Measurements from ENCODE around the gene ADCY9.

The ADCY9 gene

DNA sequence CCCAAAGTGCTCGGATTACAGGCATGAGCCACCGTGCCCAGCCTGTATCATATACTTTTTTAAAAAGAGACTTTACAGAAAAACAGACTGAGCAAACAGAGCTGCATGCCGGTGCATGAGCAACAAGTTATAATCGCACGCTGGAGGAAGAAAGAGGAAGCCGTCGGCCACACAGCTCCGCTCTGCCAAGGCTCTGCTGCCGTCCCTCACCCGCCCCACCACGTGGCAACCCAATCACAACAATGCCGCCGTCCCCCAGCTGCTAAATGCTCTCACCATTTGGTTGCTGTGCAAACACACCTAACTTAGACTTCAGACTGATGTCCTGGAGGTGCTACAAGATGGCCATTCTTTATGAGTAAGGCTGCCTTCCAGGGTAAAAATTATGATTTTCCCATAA, 83.5 kb downstream of the ADCY9 start:
- DNase-seq (ENCODE audit: low read depth in 2 of 2), result no peak

GRCh38 chr16:4028144-4028543, 88.1 kb downstream of the ADCY9 start:
- no peak for DNase-seq (ENCODE audit: low read depth in 2 of 2)

DNA sequence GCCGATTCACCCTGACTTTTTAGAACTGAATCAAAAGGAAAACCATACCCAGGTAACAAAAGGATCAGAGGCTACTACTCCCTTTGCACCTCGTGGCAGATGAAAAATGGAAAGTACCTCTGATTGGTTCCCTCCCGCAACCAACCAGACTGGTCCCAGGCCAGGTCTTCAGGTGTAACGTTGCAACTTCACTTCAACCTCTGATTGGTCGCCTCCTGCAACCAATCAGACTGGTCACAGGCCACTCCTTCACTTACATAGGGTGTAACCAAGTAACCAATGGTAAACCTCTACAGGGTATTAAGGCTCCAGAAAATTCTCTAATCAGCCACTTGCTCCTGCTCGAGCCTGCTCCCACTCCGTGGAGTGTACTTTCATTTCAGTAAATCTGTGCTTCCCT, 89.4 kb downstream of the ADCY9 start:
- DNase-seq (ENCODE audit: low read depth in 2 of 2), result no peak

DNA sequence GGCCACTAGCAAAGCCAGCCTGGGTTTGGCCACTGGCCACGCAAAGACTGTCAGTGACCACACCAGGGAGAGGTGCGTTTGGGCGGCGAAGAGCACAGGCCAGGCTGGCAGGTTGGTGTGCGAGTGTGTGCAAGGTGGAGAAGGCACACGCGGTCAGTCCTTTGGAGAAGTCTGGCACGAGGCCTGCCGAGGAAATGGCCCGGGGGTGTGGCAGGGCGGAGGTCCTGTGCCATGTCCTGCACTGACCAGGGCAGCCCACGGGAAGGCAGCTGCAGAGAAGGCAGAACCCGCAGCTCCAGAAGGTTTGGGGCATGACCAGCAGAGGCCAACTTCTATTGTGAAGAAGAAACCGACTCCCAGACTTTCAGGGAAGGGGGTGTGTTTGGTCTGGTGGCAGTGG, 90.8 kb downstream of the ADCY9 start:
- DNase-seq (ENCODE audit: low read depth in 2 of 2), result no peak

DNA sequence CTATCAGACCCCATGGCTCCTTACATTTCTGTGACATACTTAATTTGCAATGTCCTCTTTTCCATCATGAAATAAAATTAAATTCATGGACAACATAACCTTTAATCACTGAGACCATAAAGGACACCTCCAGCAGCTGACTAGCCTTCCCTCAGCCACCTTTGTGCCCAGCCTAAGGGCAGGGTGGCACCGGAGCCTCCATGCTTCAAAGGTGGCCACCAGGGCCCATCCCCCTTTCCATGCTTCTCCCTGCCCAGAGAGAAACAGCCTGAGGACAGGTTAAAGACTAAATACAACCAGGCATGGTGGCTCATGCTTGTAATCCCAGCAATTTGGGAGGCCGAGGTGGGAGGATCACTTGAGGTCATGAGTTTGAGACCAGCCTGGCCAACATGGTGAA, 94.3 kb downstream of the ADCY9 start:
- no peak for DNase-seq (ENCODE audit: low read depth in 2 of 2)

DNA sequence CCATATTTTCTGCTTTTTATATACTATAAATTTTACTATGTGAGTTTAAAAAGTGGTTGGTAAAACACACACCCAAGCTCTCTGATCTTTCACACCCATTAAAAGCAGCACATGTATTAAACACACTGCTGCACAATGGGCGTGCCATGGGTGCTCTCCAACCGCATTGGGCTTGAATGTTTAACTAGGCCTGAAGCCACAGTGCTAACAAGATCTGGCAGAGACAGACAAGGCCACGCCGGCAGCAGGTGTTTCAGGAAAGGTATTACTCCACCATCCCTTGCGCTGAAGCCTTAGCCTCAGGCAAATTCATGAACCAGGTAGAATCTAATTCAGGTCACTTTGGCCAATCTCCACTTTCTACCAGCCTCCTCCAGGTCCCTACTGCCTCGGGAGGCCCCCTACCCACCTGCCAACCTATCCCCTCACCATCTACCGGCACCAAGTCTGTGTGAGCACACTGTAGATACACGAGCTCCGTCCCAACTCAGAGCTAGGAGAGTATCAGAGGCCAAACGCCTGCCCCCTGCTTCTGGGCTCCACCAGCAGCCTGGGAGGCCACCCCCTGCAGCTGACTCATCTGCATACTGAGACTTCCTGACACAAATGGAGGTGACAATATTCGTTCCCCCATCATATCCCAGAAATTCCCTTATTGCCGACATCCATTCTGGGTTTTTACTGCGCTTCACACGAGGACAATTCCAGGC, 95.0 kb downstream of the ADCY9 start:
- DNase-seq (ENCODE audit: low read depth in 2 of 2), result no peak

GRCh38 chr16:4019371-4019791, 96.9 kb downstream of the ADCY9 start:
- no peak for DNase-seq (ENCODE audit: low read depth in 2 of 2)

DNA sequence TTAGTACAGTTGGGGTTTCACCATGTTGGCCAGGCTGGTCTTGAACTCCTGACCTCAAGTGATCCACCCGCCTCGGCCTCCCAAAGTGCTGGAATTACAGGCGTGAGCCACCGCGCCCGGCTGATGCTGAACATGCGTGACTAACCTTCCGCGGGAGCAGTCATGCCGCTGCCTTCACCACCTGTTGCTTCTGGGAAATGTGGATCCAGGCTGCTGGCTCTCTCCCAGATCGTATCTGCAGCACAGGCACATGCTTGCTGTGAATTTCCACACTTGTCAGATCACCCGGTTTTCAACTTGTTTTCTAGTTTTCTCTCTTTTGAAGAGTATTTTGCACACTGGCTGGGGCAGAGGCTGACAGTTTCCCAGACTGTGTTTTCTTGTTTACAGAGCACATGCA, 97.9 kb downstream of the ADCY9 start:
- no peak for DNase-seq (ENCODE audit: low read depth in 2 of 2)

GRCh38 chr16:4017807-4018206, 98.4 kb downstream of the ADCY9 start:
- DNase-seq (ENCODE audit: low read depth in 2 of 2), result no peak

- peak; percentile 51 to 52 for DNase-seq (ENCODE audit: low read depth in 2 of 2)
These were observed 99.6 kb downstream of the ADCY9 start for GRCh38 chr16:4016658-4017057.

DNA sequence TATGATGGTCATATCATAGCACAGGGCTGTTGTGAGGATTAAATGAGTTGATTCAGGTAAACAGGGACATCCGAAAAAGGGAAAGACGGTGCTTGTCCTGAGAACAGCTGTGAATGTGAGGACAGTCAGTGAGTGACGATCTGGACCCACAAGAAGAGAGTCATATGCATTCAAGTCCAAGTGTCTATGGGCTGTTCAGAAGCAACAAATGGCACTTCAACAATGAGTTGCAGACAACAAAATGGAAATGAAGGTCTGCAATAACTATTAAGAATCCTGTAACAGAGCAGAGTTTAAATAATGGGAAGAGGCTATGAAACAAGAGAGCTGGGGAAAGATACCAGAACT, 100.3 kb downstream of the ADCY9 start:
- DNase-seq (ENCODE audit: low read depth in 2 of 2), result no peak

GRCh38 chr16:4015275-4016004, 100.8 kb downstream of the ADCY9 start:
- no peak for DNase-seq (ENCODE audit: low read depth in 2 of 2)

DNA sequence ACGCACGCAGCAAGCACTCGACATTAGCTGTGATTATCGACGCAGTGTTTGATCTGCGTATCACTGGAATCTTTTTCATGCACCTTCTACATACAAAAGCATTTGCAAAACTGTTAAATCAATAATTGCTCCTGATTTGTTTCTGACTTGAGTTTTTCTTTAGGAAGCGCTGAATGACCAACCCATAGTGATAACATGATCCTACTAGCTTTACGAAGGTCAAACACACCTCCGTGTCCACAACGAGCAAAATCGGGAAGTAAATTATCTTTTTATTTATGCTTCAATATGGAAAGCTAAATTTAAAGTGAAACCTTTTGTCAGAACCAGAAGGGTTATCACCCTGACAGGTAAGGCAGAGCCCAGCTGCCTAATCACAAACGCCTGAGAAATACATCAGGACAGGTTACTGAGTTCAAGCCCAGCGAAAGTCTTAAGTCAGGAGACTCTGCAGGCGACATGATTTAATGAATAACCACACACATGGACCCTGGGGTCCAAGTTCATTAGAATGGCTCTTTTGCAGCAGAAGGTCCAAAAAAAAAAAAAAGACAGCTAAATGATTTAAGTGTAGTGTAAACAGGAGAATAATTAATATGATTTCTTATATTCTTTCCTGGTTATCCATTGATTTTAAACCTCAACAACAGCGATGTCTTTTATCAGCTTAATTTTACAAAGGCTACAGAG, 104.2 kb downstream of the ADCY9 start:
- DNase-seq (ENCODE audit: low read depth in 2 of 2), result no peak

DNA sequence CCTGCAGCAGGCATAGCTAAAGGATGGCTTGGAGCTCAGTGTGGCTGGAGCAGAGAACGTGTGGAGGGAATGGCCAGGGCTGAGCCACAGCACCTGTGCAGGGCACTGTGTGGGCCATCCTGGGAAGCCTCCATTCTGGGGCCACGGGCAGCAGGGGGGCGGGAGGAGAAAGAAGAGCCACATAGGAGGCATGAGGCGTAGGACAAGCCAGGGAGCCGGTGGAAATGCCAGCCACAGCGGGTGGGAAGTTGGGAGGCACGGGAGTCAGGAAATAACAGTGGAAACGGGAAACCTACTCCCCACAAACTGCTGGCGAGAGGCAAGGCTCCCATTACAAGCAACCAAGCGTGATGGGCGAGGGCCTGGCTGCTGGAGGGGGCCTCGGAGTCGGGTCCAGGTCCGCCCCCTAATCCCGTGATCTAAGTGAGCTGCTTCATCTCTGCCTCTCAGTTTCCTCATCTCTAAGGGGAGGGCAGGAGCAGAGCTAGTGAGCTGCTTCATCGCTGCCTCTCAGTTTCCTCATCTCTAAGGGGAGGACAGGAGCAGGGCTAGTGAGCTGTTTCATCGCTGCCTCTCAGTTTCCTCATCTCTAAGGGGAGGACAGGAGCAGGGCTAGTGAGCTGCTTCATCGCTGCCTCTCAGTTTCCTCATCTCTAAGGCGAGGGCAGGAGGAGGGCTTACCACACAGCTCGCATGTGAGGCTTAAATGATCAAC, 104.9 kb downstream of the ADCY9 start:
- DNase-seq (ENCODE audit: low read depth in 2 of 2), result no peak

DNA sequence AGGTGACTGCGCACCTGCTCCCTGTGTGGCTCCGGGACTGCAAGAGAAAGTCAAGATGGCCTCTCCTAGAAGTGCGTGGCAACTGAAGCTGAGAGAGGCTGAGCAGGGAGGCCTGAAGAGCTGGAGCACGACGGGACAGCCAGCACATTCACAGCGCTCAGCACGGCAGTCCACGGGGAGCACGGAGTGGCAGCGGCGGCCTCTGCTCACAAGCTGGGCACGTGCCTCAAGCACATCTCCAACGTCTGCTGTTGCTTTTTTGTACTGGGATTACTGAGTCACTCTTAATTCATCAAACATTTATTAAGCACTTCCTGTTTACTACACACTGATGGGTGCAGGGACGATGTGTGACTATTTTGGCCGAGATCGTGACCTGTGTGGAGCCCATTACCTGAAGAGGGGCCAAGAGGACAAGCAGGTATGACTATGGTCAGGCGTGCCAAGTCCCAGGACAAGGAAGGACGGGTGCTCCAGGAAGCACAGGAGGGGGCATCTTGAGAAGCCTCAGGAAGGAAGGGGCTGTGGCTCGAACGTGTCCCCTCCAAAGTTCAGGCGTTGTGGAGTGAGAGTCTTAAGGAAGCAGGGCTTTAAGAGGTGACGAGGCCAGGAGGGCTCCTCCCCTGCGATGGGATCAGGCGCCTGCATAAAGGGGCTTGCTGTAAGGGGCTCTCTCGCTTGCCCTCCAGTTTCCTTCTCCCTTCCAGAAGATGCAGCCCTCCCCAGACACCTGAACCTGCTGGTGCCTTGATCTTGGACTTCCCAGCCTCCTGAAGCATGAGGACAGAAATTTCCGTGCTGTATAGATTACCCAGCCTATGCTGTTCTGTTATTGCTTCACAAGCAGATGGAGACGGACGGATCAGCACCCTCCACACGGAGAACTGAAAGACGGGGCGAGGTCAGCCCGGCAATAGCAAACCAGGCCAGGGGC, 105.8 kb downstream of the ADCY9 start:
- no peak for DNase-seq (ENCODE audit: low read depth in 2 of 2)

DNA sequence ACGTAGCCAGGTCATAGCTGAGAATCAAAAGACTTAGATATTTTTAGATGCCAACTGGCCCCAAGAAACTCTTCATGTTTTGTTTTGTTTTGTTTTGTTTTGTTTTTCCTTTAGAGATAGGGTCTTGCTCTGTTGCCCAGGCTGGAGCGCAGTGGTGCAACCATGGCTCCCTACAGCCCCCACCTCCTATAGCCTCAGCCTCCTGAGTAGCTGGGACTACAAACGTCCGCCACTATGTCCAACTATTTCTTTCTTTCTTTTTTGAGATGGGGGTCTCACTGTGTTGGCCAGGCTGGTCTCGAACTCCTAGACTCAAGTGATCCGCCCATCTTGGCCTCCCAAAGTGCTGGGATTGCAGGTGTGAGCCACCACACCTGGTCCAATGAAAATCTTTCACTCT, 107.1 kb downstream of the ADCY9 start:
- no peak for DNase-seq (ENCODE audit: low read depth in 2 of 2)

DNA sequence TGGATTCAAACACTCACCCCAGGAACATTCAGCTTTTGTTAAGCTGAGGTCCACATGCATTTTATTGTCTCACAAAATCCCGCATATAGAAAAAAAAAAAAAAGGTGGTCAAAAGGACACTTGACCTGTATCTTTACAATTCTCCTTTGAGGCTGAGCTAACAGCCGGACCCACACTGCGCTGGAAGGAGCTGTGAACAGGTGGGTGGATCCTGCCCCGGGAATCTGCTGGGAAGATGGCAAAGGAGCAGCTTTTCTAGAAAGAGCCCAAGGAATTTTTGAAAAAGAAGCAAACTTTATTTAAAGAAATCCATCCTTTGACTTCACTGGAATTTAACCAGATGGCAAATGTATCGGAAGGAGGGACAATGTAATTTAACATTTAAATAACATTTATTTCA, 108.1 kb downstream of the ADCY9 start:
- DNase-seq (ENCODE audit: low read depth in 2 of 2), result no peak

GRCh38 chr16:4006397-4006999, 109.7 kb downstream of the ADCY9 start:
- DNase-seq (ENCODE audit: low read depth in 2 of 2), result no peak

GRCh38 chr16:4005731-4006130, 110.5 kb downstream of the ADCY9 start:
- DNase-seq (ENCODE audit: low read depth in 2 of 2), result no peak

GRCh38 chr16:4005281-4005680, 111.0 kb downstream of the ADCY9 start:
- DNase-seq (ENCODE audit: low read depth in 2 of 2), result no peak

GRCh38 chr16:4004206-4004605, 112.0 kb downstream of the ADCY9 start:
- no peak for DNase-seq (ENCODE audit: low read depth in 2 of 2)
